T-helper 1 cell treated with Interleukin-12 subunit alpha and Interleukin-12 subunit beta and Interleukin-4 antibody, amounts not matched to agents 30 μg/mL and 1 μg/mL, for 36 hours (primary cell): ENCODE data around the gene MYH11.
"Not testable (repeated sequence)": the region's sequence is repeated elsewhere in the genome, so short reads cannot be mapped to it uniquely, and the experiment has no call there.

Experiments
- H3K27ac Mint-ChIP-seq: one replicate; pipeline ENCODE4 v1.8.0; 2021; ENCODE audit warnings: mild to moderate bottlenecking, mixed read lengths
- H3K27me3 Mint-ChIP-seq: one replicate; pipeline ENCODE4 v1.8.0; 2021; ENCODE audit warnings: low read depth, mixed read lengths
- H3K36me3 Mint-ChIP-seq: one replicate; pipeline ENCODE4 v1.8.0; 2021; ENCODE audit warnings: low read depth, mixed read lengths
- H3K4me1 Mint-ChIP-seq: one replicate; pipeline ENCODE4 v1.8.0; 2021; ENCODE audit warnings: low read depth, mixed read lengths
- H3K4me3 Mint-ChIP-seq: one replicate; pipeline ENCODE4 v1.8.0; 2021; ENCODE audit warnings: mild to moderate bottlenecking, moderate library complexity, mixed read lengths
- H3K9me3 Mint-ChIP-seq: one replicate; pipeline ENCODE4 v1.8.0; 2021; ENCODE audit warnings: mixed read lengths

MYH11 gene

DNA sequence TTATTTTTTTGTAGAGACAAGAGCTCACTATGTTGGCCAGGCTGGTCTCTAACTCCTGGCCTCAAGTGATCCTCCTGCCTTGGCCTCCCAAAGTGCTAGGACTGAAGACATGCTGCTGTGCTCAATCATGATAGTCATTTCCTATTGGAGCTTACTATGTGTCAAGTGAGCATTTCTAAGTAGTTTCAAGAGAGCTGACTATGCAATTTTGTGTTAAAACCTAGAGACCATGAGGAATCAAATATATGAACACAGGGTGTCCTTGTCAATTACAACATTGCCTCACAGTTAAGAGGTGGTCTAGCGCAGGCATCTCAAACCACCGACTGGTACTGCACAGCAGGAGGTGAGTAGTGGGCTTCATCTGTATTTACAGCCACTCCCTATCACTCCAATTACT, 37.8 kb downstream of the MYH11 start:
- Mint-ChIP-seq H3K4me3 (no peak overlapping the region), H3K27ac (no peak overlapping the region), H3K36me3 (no peaks in the 10 kb centered on the region), H3K9me3 (peaks cover 20% of the 10 kb centered on the region), H3K27me3 (peaks cover 15% of the 10 kb centered on the region), H3K4me1 (no peaks in the 10 kb centered on the region)

DNA sequence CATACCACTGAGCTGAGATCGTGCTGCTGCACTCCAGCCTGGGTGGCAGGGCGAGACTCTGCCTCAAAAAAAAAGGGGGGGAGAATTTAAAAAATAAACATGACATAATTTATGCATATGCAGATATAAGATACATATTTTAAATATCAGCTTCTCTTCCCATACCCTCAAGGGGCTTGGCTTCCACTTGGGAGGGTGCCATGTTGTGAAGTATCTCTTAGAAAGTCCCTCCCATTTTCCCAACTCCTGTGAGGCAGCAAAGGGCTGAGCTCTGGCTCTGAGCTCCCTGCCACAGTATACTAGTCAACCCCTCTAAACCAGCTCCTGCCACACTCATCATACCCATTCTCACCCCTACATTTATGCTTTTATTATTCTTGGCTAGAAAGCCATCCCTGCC, 39.4 kb downstream of the MYH11 start:
- Mint-ChIP-seq H3K9me3 (peaks cover 20% of the 10 kb centered on the region), H3K4me1 (no peaks in the 10 kb centered on the region), H3K36me3 (no peaks in the 10 kb centered on the region), H3K27me3 (peaks cover 15% of the 10 kb centered on the region), H3K4me3 (no peak overlapping the region), H3K27ac (no peak overlapping the region)

GRCh38 chr16:15816228-15816627, 40.6 kb downstream of the MYH11 start:
- Mint-ChIP-seq H3K4me3 (no peak overlapping the region), H3K36me3 (no peaks in the 10 kb centered on the region), H3K9me3 (peaks cover 20% of the 10 kb centered on the region), H3K4me1 (no peaks in the 10 kb centered on the region), H3K27me3 (peaks cover 12% of the 10 kb centered on the region), H3K27ac (no peak overlapping the region)

DNA sequence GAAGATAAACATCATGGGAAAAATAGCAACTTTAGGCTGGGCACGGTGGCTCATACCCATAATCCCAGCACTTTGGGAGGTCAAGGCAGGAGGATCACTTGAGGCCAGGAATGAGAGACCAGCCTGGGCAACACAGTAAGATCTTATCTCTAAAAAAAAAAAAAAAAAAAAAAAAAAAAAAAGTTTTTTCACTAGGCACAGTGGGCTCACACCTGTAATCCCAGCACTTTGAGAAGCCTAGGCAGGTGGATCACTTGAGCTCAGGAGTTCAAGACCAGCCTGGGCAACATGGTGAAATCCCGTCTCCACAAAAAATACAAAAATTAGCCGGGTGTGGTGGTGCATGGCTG, 44.5 kb downstream of the MYH11 start:
- not testable (repeated sequence) for H3K4me1 Mint-ChIP-seq, H3K36me3 Mint-ChIP-seq, H3K27me3 Mint-ChIP-seq, H3K4me3 Mint-ChIP-seq, H3K27ac Mint-ChIP-seq
- H3K9me3 Mint-ChIP-seq: peaks cover 20% of the 10 kb centered on the region

- peaks cover 20% of the 10 kb centered on the region for H3K9me3 Mint-ChIP-seq
Observed at GRCh38 chr16:15811481-15812400, 45.1 kb downstream of the MYH11 start.

GRCh38 chr16:15810949-15811348, 45.9 kb downstream of the MYH11 start:
- H3K4me3 Mint-ChIP-seq: no peak overlapping the region
- no peak overlapping the region for H3K27ac Mint-ChIP-seq
- no peaks in the 10 kb centered on the region for H3K36me3 Mint-ChIP-seq
- H3K27me3 Mint-ChIP-seq: peaks cover 9% of the 10 kb centered on the region
- peaks cover 14% of the 10 kb centered on the region for H3K9me3 Mint-ChIP-seq
- H3K4me1 Mint-ChIP-seq: no peaks in the 10 kb centered on the region

More at GRCh38 chr16:15811481-15812400, 45.1 kb downstream of the MYH11 start:
- H3K4me3 Mint-ChIP-seq: no peak overlapping the region
- no peaks in the 10 kb centered on the region for H3K36me3 Mint-ChIP-seq
- H3K27me3 Mint-ChIP-seq: peaks cover 10% of the 10 kb centered on the region
- H3K4me1 Mint-ChIP-seq: no peaks in the 10 kb centered on the region
- no peak overlapping the region for H3K27ac Mint-ChIP-seq

- peaks cover 6% of the 10 kb centered on the region for H3K27me3 Mint-ChIP-seq
- no peak overlapping the region for H3K27ac Mint-ChIP-seq
- H3K4me3 Mint-ChIP-seq: no peak overlapping the region
- no peaks in the 10 kb centered on the region for H3K36me3 Mint-ChIP-seq
- peaks cover 9% of the 10 kb centered on the region for H3K9me3 Mint-ChIP-seq
- H3K4me1 Mint-ChIP-seq: no peaks in the 10 kb centered on the region
Observed at GRCh38 chr16:15810411-15810810, 46.4 kb downstream of the MYH11 start.

GRCh38 chr16:15809297-15809696, 47.5 kb downstream of the MYH11 start:
- H3K27me3 Mint-ChIP-seq, H3K9me3 Mint-ChIP-seq, H3K36me3 Mint-ChIP-seq, H3K27ac Mint-ChIP-seq, H3K4me3 Mint-ChIP-seq, H3K4me1 Mint-ChIP-seq: not testable (repeated sequence)

DNA sequence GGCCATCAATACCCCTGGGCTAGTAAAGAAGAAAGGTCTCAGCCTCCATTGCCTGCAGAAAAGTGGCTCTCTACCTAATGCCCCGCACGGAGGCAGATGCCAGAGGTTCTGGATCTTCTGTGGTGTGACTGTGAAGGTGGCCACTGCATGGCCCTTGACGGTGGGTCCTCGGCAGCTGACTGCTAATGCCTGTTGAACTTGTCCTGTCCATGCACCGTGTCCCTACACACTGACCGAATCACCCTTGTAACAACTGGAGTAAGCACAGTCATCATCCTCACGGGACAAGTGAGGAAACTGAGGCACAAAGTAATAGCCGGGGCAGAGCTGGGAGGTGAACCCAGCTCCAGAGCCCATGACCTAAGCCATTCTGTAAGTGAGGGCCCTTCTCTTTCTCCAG, 48.8 kb downstream of the MYH11 start:
- Mint-ChIP-seq H3K4me3 (no peak overlapping the region), H3K36me3 (no peaks in the 10 kb centered on the region), H3K27me3 (peaks cover 3% of the 10 kb centered on the region), H3K27ac (no peak overlapping the region), H3K4me1 (no peaks in the 10 kb centered on the region), H3K9me3 (no peaks in the 10 kb centered on the region)

DNA sequence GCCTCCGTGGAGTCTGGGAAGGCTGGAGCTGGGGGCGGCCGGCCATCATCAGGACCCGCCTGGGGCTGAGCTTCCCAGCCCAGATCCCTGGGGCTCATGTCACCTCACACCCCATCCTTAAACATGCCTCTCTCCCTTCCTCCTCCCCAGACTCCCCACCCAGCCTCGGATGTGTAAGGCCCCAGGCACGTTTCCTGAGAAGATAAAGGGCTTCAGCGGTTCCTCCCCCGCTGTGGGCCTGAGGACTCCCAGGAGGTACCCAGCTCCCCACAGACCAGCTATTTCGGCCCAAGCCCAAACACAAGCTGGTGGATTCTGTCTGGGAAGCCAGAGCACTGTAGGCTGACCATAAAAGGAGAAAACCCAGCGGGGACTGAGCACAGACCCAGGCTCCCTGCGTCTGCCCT, 49.2 kb downstream of the MYH11 start:
- no peak overlapping the region for H3K4me3 Mint-ChIP-seq
- no peaks in the 10 kb centered on the region for H3K4me1 Mint-ChIP-seq
- no peaks in the 10 kb centered on the region for H3K36me3 Mint-ChIP-seq
- peaks cover 3% of the 10 kb centered on the region for H3K27me3 Mint-ChIP-seq
- no peaks in the 10 kb centered on the region for H3K9me3 Mint-ChIP-seq
- H3K27ac Mint-ChIP-seq: no peak overlapping the region

DNA sequence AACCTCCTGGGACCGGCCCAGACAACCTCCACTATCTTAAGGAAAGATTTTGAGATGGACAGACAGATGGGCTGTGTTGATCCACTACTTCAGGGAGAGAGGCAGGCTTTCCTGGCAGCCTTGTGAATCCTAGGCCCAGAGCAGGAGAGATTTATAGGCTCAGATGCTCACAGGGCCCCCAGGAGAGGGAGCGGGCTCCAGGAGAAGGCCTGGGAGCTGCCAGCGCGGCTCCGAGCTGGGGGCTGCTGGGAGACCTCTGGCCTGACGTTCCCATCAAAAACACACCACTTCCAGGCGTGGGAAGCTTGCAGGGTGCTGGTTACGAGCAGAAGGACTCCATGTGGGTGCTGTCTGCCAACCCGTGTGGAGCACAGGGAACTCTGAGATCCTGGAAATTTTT, 53.2 kb downstream of the MYH11 start:
- peaks cover 6% of the 10 kb centered on the region for H3K27me3 Mint-ChIP-seq
- H3K27ac Mint-ChIP-seq: no peak overlapping the region
- H3K4me1 Mint-ChIP-seq: no peaks in the 10 kb centered on the region
- no peak overlapping the region for H3K4me3 Mint-ChIP-seq
- no peaks in the 10 kb centered on the region for H3K9me3 Mint-ChIP-seq
- no peaks in the 10 kb centered on the region for H3K36me3 Mint-ChIP-seq

- H3K4me1 Mint-ChIP-seq: no peaks in the 10 kb centered on the region
- peaks cover 16% of the 10 kb centered on the region for H3K9me3 Mint-ChIP-seq
- H3K27ac Mint-ChIP-seq: no peak overlapping the region
- H3K36me3 Mint-ChIP-seq: no peaks in the 10 kb centered on the region
- H3K4me3 Mint-ChIP-seq: no peak overlapping the region
- H3K27me3 Mint-ChIP-seq: peaks cover 8% of the 10 kb centered on the region
Observed at GRCh38 chr16:15799851-15800495, 56.9 kb downstream of the MYH11 start.

GRCh38 chr16:15798671-15799070, 58.2 kb downstream of the MYH11 start:
- H3K9me3 Mint-ChIP-seq: peaks cover 22% of the 10 kb centered on the region
- H3K27ac Mint-ChIP-seq: no peak overlapping the region
- H3K36me3 Mint-ChIP-seq: no peaks in the 10 kb centered on the region
- H3K4me3 Mint-ChIP-seq: no peak overlapping the region
- H3K27me3 Mint-ChIP-seq: peaks cover 8% of the 10 kb centered on the region
- H3K4me1 Mint-ChIP-seq: no peaks in the 10 kb centered on the region

- Mint-ChIP-seq H3K4me3 (no peak overlapping the region), H3K27me3 (peaks cover 8% of the 10 kb centered on the region), H3K36me3 (no peaks in the 10 kb centered on the region), H3K27ac (no peak overlapping the region), H3K4me1 (peaks cover 5% of the 10 kb centered on the region), H3K9me3 (peaks cover 22% of the 10 kb centered on the region)
Observed at GRCh38 chr16:15796885-15797284, 59.9 kb downstream of the MYH11 start.

GRCh38 chr16:15795615-15796014, 61.2 kb downstream of the MYH11 start:
- Mint-ChIP-seq H3K9me3 (peaks cover 22% of the 10 kb centered on the region), H3K36me3 (no peaks in the 10 kb centered on the region), H3K4me1 (peaks cover 5% of the 10 kb centered on the region), H3K4me3 (no peak overlapping the region), H3K27ac (no peak overlapping the region), H3K27me3 (peaks cover 8% of the 10 kb centered on the region)
